ENCODE data around the gene APP. TPM values are rescaled to one million over a fixed set of nuclear protein-coding genes. Genes with fewer than 3 reads are reported as not detected.
"Not testable (repeated sequence)": the region's sequence is repeated elsewhere in the genome, so short reads cannot be mapped to it uniquely, and the experiment has no call there.

Gene APP
- total RNA-seq, 4 donors from 2014 or later, result 471 to 1,291 (median 672) TPM

DNA sequence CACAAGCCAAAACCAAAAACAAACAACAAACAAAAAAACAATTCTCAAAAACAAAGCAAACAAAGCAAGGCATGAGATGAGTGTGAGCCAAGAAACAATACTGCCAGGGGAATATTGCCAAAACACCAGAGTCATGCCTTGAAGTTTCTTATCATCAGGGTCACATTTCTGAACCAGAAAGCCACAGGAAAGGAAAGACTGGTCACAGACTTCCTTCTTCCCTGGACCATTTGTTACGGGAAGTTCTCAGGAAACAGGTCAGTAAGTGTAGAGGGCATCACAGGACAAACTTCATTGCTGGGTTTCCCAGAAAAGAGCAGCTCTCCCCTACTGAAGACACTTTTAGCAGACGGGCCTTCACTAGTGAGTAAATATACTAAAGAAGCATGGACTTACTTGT is 244.6 kb downstream of the APP start:
- DNase-seq, result no peak
- TF ChIP-seq POLR2A (IDR thresholded peaks at IDR 0.05) (no peak), POLR2AphosphoS5 (IDR thresholded peaks at IDR 0.05) (peak in 2 of 3 donors; percentile 34 to 41), CTCF (IDR thresholded peaks at IDR 0.05) (no peak), EP300 (IDR thresholded peaks at IDR 0.05; ENCODE audit: low read depth) (peak; percentile 71)
- intact Hi-C loops (cut with DNase I; ENCODE audit: low total_unique reads) (no loop called here), in situ Hi-C loops (cut with MboI; ENCODE audit: low pct_ligation_motif_present in 1 of 4, low pct_unique_long_range_greater_than_20kb in 1 of 4, low sequenced_read_pairs in 3 of 4) (no loop called here)
- Histone ChIP-seq H3K36me3 (no peaks in the 10 kb centered on the region), H3K4me1 (peaks cover 0 to 10% (median 3%) of the 10 kb centered on the region in 4 donors), H3K27ac (no peak overlapping the region), H3K27me3 (no peaks in the 10 kb centered on the region), H3K4me3 (no peak overlapping the region), H3K9me3 (no peaks in the 10 kb centered on the region)
- WGBS, 2 donors (ENCODE audit: low coverage in 1 of 2), result 50% methylated on average over 2 of the region's 2 CpGs; no CpG with 5 or more reads in 1 of the 2 donors

DNA sequence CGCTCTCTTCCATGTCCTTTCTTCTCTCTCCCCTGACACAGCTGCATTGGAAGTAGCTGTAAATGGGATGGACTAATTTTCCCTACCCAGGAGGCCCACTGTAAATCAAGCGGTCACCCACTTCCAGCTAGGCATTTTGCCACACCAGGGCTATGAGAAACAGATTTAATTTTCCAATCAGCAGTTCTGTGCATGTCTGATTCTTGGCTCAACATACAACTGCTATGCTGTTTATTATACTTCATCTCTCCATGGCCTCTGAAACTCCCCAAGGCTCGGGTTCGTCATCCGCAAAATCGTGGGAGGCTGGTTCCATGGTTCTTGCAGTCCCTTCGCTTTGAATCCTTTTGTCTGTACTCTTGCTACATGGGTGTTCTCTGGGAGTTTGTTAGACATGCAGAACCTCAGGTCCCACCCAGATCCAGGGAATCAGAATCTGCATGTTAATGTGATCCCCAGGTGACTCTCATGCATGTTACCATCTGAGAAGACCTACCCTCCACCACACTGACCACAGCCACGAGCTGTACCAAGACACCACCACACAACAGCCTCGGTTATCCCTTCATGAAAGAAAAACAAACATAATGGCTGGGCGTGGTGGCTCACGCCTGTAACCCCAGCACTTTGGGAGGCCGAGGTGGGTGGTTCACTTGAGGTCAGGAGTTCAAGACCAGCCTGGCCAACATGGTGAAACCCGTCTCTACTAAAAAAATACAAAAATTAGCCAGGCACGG is 245.3 kb downstream of the APP start:
- intact Hi-C loops (cut with DNase I; ENCODE audit: low total_unique reads) (no loop called here), in situ Hi-C loops (cut with MboI; ENCODE audit: low pct_ligation_motif_present in 1 of 4, low pct_unique_long_range_greater_than_20kb in 1 of 4, low sequenced_read_pairs in 3 of 4) (no loop called here)
- H3K4me1 ChIP-seq, result peaks cover 0 to 10% (median 3%) of the 10 kb centered on the region in 4 donors
- H3K4me3 ChIP-seq, result no peak overlapping the region
- DNase-seq, result no peak
- no peaks in the 10 kb centered on the region for H3K36me3 ChIP-seq
- H3K27me3 ChIP-seq, result no peaks in the 10 kb centered on the region
- WGBS, 2 donors (ENCODE audit: low coverage in 1 of 2), result 70 to 73% methylated on average over 6 to 14 of the region's 14 CpGs
- H3K27ac ChIP-seq, result no peak overlapping the region
- no peaks in the 10 kb centered on the region for H3K9me3 ChIP-seq
- TF ChIP-seq POLR2A (IDR thresholded peaks at IDR 0.05), result no peak
- TF ChIP-seq POLR2AphosphoS5 (IDR thresholded peaks at IDR 0.05), result no peak
- no peak for TF ChIP-seq EP300 (IDR thresholded peaks at IDR 0.05; ENCODE audit: low read depth)
- no peak for TF ChIP-seq CTCF (IDR thresholded peaks at IDR 0.05)

- H3K27me3 ChIP-seq; H3K9me3 ChIP-seq; H3K4me1 ChIP-seq; H3K4me3 ChIP-seq; intact Hi-C loops (cut with DNase I; ENCODE audit: low total_unique reads); DNase-seq; H3K27ac ChIP-seq; in situ Hi-C loops (cut with MboI; ENCODE audit: low pct_ligation_motif_present in 1 of 4, low pct_unique_long_range_greater_than_20kb in 1 of 4, low sequenced_read_pairs in 3 of 4); H3K36me3 ChIP-seq: not testable (repeated sequence)
- WGBS, 2 donors (ENCODE audit: low coverage in 1 of 2), result 89 to 91% methylated on average over 3 to 12 of the region's 17 CpGs
These were observed 252.4 kb downstream of the APP start for GRCh38 chr21:25918152-25918551.

DNA sequence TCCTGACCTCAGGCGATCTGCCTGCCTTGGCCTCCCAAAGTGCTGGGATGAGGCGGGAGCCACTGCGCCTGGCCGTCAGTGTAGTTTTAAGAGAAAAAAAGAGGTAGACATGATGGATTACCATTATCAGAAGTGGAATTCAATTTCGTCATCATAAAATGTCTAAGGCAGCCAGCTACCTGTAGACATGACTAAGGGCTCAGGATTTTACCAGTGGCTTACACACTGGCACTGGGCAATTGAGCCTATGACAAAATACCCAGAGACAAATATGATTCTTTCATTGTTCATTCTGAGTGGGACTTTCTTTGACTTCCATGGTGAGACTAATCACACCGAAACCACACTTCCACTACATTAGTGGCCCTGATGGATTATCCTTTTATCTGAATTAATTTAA is 254.3 kb downstream of the APP start:
- H3K4me3 ChIP-seq, result no peak overlapping the region
- H3K27me3 ChIP-seq, result no peaks in the 10 kb centered on the region
- H3K36me3 ChIP-seq, result no peaks in the 10 kb centered on the region
- peaks cover 0 to 25% (median 13%) of the 10 kb centered on the region in 4 donors for H3K4me1 ChIP-seq
- 93 to 100% methylated on average over 4 to 6 of the region's 6 CpGs for WGBS, 2 donors (ENCODE audit: low coverage in 1 of 2)
- intact Hi-C loops (cut with DNase I; ENCODE audit: low total_unique reads), result no loop called here
- no peak for TF ChIP-seq EP300 (IDR thresholded peaks at IDR 0.05; ENCODE audit: low read depth)
- TF ChIP-seq CTCF (IDR thresholded peaks at IDR 0.05), result no peak
- in situ Hi-C loops (cut with MboI; ENCODE audit: low pct_ligation_motif_present in 1 of 4, low pct_unique_long_range_greater_than_20kb in 1 of 4, low sequenced_read_pairs in 3 of 4), result no loop called here
- H3K9me3 ChIP-seq, result no peaks in the 10 kb centered on the region
- no peak for DNase-seq
- H3K27ac ChIP-seq, result no peak overlapping the region

- no peaks in the 10 kb centered on the region for H3K27me3 ChIP-seq
- TF ChIP-seq CTCF (IDR thresholded peaks at IDR 0.05), result no peak
- TF ChIP-seq POLR2AphosphoS5 (IDR thresholded peaks at IDR 0.05), result no peak
- no peak for TF ChIP-seq POLR2A (IDR thresholded peaks at IDR 0.05)
- no peak for TF ChIP-seq EP300 (IDR thresholded peaks at IDR 0.05; ENCODE audit: low read depth)
- intact Hi-C loops (cut with DNase I; ENCODE audit: low total_unique reads) (no loop called here), in situ Hi-C loops (cut with MboI; ENCODE audit: low pct_ligation_motif_present in 1 of 4, low pct_unique_long_range_greater_than_20kb in 1 of 4, low sequenced_read_pairs in 3 of 4) (no loop called here)
- no peak overlapping the region for H3K27ac ChIP-seq
- H3K9me3 ChIP-seq, result no peaks in the 10 kb centered on the region
- H3K4me1 ChIP-seq, result peaks cover 1 to 42% (median 21%) of the 10 kb centered on the region in 4 donors
- H3K36me3 ChIP-seq, result no peaks in the 10 kb centered on the region
- no peak for DNase-seq
- 80 to 90% methylated on average over 3 of the region's 3 CpGs for WGBS, 2 donors (ENCODE audit: low coverage in 1 of 2)
- no peak overlapping the region for H3K4me3 ChIP-seq
These were observed 257.1 kb downstream of the APP start for GRCh38 chr21:25913479-25913878.
